ENCODE results near the gene GNGT1.

GNGT1 gene

GRCh38 chr7:93941945-93942344 lies 35.6 kb downstream of the GNGT1 start:
- no peak for DNase-seq (ENCODE audit: low read depth, low spot score)

GRCh38 chr7:93943816-93944540 lies 37.6 kb downstream of the GNGT1 start:
- DNase-seq (ENCODE audit: low read depth, low spot score): no peak

GRCh38 chr7:93944673-93945072 lies 38.3 kb downstream of the GNGT1 start:
- no peak for DNase-seq (ENCODE audit: low read depth, low spot score)

GRCh38 chr7:93945083-93945482 lies 38.7 kb downstream of the GNGT1 start:
- DNase-seq (ENCODE audit: low read depth, low spot score): no peak

- peak; percentile 54 for DNase-seq (ENCODE audit: low read depth, low spot score)
Observed at GRCh38 chr7:93945756-93946535, 39.6 kb downstream of the GNGT1 start.

GRCh38 chr7:93948106-93948505 lies 41.7 kb downstream of the GNGT1 start:
- no peak for DNase-seq (ENCODE audit: low read depth, low spot score)

GRCh38 chr7:93948873-93949272 lies 42.5 kb downstream of the GNGT1 start:
- no peak for DNase-seq (ENCODE audit: low read depth, low spot score)

GRCh38 chr7:93949423-93949822 lies 43.1 kb downstream of the GNGT1 start:
- peak; percentile 79 for DNase-seq (ENCODE audit: low read depth, low spot score)

- DNase-seq (ENCODE audit: low read depth, low spot score): no peak
Observed at GRCh38 chr7:93955304-93955703, 48.9 kb downstream of the GNGT1 start.

GRCh38 chr7:93957767-93958166 lies 51.4 kb downstream of the GNGT1 start:
- DNase-seq (ENCODE audit: low read depth, low spot score): no peak

- DNase-seq (ENCODE audit: low read depth, low spot score): no peak
Observed at GRCh38 chr7:93958216-93958615, 51.8 kb downstream of the GNGT1 start.

- no peak for DNase-seq (ENCODE audit: low read depth, low spot score)
Observed at GRCh38 chr7:93958651-93959050, 52.3 kb downstream of the GNGT1 start.

Data from astrocyte of the hippocampus (primary cell).